Ecto neural progenitor cell (in vitro differentiated cells): ENCODE data around the gene TRUB2.
A peak's percentile ranks its signal among the peaks of the same experiment; 100 is the strongest.

ENCODE experiments used
- DNase-seq: peaks from one replicate; pipeline ENCODE4 v3.0.0-alpha.2; 2018; ENCODE audit warnings: low spot score

TRUB2 gene

DNA sequence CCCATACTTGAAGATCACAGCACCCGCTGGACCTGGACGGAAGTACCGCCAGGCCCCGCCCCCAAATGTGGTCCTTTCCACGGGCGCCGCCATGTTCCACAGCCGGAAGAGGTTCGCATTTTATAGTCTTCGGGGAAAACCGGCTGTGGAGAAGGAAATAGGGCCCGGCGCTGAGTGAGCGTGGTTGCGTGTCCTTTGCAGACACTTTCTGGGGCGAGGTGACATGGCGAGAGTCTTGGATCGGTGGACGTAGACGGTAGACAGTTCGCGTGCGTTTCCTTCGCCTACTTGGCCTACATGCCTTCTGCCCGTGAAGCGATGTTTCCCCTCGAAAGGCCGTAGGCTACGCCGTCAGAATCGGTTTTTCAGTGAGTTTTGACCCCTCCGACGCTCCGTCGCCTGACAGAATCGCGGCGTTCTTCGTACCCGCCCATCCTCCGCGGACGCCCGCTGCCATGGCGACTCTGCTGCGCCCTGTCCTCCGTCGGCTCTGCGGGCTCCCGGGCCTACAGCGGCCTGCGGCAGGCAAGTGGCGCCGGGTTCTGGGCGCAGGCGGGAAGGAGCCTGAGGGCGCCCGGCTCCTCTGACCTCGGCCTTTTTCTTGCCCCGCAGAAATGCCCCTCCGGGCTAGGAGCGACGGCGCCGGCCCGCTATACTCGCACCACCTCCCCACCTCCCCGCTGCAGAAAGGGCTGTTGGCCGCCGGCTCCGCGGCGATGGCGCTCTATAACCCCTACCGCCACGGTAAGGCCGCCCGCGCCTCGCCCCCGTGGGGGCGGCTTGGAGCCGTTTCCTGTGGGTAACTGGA, at the start of gene TRUB2, which contains the start of gene COQ4:
Gene TRUB2 (minus strand): TSS at position 44 of the 808 bp plus-strand sequence. CDS start 39 bp downstream, at position 5.
Gene COQ4 (plus strand): TSS at position 436 of the 808 bp plus-strand sequence. CDS start 20 bp downstream, at position 456.
- DNase-seq, result peak; percentile 94

DNA sequence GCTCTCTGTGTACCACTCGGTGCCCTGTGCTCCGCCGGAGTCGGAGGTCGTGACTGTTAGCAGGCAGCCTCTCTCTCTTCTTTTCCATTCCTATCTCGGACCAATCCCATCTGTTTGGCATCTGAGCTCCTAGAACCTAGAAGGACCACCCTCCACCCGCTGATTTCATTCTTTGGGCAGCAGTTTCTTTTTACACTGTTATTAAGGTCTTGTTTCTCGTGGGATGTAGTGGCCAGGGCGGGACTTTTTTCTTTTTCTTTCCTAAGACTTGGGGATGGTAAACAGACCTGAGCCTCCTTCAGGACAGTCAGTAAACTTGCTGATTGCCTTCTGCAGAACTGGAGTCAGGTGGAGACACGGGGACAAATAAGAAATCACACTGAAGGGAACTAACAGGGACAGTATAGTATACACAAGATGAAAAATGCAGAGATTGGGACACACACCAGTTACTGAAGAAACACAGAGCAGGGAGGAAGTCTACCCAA, 49.4 kb upstream of the TRUB2 start:
- DNase-seq, result no peak

GRCh38 chr9:128370752-128371629, 48.7 kb upstream of the TRUB2 start, which contains the start of gene URM1:
TSS of gene URM1 (plus strand) at chr9:128371374. CDS start at chr9:128371381, 7 bp downstream.
- peak; percentile 94 for DNase-seq

DNA sequence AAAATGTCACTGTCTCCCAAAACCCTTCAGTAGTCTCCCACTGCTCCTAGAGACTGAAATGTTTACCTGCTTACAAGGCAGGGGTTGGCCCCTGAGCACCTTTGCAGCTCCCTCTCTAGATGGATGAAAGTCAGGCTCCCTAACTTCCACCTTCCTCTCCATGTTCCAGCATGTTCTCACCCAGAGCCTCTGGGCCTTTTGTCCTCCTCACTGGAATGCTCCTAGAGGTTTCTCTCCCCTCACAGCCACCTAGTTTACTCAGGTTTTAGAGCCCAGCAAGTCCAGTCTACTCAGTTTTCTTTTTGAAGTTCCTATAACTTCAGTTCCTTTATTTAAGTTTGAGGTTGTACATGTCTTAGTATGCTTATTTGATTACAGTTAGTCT, 48.1 kb upstream of the TRUB2 start:
- no peak for DNase-seq

DNA sequence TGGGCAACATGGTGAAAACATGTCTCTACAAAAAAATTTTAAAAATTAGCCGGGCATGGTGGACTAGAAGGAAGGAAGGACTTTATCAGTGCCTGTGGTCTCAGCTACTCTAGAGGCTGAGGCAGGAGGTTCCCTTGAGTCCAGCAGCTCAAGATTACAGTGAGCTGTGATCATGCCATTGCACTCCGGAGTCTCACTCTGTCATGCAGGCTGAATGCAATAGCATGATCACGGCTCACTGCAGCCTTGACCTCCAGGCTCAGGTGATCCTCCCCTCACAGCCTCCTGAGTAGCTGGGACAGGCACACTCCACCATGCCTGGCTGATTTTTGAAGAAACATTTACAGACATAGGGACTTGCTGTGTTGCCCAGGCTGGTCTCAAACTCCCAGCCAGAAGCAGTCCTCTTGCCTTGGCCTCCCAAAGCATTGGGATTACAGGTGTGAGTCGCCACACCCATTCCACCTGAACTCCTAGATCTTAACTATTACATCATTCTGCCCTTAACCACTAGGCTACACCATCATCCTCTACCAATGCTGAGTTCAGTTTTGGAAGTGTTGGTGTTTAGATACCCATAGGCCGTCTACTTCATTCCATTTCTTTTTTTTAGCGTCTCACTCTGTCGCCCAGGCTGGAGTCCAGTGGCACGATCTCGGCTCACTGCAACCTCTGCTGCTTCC, 46.9 kb upstream of the TRUB2 start:
- no peak for DNase-seq

DNA sequence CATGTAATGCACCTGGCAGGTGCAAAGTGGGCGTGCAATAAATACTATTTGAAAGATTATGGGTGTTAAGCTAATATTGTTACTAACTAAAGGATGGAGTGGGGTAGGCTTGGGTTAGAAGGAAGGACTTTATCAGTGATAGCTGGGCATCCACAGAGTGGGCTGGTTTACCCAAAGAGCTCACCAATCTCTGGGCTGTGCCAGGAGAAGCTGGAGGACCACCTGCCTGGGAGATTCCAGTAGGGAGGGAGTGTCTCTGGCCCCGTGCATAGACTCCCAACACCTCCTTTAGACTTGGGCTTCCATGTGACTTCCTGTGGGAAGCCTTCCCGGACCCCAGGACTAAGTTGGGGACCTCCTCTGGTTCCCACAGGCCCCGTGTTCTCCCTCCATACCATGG, 43.3 kb upstream of the TRUB2 start:
- DNase-seq, result no peak

- no peak for DNase-seq
Measured at GRCh38 chr9:128362774-128363173, 40.5 kb upstream of the TRUB2 start.

DNA sequence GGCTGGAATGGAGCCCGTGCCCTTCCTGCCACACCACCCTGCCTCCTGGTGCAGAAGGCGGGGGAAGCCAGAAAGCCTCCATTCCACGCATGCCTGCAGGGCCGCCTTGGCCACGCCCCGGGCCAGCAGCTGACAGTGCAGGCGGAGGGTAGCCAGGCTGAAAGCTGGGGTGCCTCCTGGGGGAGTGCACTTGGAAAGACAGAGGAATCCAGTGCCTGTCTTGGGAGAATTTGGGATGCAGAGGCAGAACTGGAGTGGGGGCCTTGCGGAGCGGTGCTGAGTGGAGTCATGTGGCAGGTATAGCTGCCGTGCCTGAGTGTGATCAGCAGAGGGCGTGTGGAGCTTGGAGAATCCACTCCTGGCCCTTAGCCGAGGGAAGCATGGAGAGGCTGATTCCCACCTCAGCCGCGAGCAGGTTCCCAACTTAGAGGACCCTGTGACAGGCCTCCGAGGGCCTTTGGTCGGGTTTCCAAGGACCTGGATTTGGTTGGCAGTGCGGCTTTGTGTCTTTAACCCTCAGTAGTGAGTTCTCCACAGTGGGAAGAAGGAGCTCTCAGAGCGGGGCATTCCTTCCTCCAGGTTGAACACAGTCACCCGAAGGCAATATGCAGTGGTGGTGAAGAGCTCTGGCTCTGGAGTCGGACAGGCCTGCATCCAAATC, 39.9 kb upstream of the TRUB2 start:
- DNase-seq, result peak; percentile 87

GRCh38 chr9:128361296-128361985, 39.2 kb upstream of the TRUB2 start:
- DNase-seq, result no peak

DNA sequence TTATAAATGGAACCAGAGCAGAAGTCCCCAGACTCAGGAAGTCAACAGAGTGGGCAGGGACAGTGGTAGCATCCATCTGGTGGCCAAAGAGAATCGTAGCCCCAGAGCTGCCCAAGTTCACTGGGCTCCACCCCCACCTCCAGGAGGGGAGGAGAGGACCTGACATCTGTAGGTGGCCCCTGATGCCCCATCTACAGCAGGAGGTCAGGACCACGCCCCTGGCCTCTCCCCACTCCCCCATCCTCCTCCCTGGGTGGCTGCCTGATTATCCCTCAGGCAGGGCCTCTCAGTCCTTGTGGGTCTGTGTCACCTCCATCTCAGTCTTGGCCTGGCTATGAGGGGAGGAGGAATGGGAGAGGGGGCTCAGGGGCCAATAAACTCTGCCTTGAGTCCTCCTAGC, 38.6 kb upstream of the TRUB2 start:
- no peak for DNase-seq

GRCh38 chr9:128358861-128359260, 36.6 kb upstream of the TRUB2 start:
- no peak for DNase-seq

DNA sequence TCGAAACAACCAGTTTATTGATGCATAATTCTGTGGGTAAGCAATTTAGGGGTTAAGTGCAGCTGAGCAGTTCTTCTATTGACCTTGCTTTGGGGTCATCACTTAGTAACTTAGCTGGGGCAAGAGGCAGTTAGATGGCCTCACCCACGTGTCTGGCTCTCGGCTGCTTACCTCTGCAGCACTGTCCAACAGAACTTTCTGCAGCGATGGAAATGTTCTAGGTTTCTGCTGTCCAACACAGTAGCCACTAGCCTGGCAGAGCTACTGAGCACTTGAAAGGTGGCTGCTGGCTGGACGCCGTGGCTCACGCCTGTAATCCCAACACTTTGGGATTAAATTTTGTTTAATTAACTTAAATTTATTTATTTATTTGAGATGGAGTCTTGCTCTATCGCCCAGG, 35.8 kb upstream of the TRUB2 start:
- DNase-seq, result no peak

DNA sequence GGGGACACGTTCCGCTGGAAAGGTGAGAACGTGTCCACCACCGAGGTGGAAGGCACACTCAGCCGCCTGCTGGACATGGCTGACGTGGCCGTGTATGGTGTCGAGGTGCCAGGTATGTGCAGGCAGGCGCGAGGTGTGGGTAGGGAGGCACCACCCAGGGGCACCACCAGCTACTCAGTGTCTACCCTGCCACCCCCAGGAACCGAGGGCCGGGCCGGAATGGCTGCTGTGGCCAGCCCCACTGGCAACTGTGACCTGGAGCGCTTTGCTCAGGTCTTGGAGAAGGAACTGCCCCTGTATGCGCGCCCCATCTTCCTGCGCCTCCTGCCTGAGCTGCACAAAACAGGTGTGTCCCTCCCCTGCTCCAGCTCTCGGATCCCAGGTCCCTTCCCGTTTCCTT, 33.2 kb upstream of the TRUB2 start:
- DNase-seq, result no peak

GRCh38 chr9:128349772-128350171, 27.5 kb upstream of the TRUB2 start:
- DNase-seq, result no peak

GRCh38 chr9:128349125-128349524, 26.9 kb upstream of the TRUB2 start:
- no peak for DNase-seq

DNA sequence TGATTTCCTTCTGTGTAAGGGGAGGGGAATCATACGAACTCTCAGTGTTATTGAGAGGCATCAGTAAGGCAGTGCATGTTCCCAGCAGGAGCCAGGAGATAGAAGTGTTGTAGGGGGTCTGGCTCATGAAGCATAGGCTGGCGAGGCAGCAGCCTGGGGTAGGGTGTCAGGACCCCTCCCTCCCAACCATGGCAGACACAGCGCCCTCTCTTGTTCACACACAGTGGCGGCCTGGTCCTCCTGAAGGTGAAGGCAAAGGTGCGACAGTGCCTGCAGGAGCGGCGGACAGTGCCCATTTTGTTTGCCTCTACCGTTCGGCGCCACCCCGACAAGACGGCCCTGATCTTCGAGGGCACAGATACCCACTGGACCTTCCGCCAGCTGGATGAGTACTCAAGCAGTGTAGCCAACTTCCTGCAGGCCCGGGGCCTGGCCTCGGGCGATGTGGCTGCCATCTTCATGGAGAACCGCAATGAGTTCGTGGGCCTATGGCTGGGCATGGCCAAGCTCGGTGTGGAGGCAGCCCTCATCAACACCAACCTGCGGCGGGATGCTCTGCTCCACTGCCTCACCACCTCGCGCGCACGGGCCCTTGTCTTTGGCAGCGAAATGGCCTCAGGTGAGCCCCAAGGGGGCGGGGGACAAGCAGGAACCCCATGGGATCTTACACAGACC, 22.8 kb upstream of the TRUB2 start:
- no peak for DNase-seq

DNA sequence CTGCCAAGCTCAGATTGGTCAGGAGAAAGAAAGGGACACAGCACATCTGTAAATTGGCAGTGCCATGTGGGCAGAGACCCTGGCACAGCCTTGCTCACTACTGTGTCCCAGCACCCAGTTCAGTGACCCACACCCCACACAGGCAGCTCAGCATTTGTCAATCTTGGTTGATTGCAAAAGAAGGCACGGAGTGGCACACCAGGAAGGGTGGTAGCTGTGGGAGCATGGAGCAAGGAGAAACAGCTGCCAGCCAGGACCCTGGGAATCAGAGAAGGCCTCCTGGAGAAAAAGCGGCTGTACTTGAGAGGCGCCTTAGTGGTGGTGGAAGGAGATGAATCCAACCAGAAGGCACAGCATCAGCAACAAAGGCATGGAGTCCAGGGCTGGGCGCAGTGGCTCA, 21.6 kb upstream of the TRUB2 start:
- DNase-seq, result no peak

DNA sequence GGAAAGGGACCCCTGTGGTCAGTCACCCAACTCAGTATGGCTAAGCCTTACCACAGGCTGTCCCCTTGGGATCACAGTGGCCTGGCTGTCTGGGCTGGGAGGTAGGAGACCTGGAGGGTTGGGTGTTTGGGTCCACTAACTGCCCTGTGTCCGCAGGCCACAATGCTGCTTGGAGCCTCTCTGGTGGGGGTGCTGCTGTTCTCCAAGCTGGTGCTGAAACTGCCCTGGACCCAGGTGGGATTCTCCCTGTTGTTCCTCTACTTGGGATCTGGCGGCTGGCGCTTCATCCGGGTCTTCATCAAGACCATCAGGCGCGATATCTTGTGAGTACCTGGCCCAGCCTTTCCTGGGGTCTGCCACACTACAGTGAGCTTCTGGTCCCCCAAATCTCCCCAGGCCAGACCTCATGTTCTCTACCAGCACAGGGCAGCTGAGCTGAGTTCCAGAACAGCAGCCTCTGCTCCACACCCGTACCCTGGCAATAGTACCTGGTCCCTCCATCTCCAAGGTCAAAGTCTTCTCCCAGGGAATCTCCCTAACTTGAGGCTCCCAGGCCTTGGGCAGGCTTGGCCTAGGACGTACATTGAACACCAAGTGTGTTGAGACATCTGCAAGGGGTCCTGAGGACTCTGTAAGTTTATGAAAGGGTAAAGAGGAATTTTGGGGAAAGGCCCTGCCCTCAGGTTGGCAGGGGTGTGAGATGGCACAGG, 20.9 kb upstream of the TRUB2 start:
- no peak for DNase-seq

DNA sequence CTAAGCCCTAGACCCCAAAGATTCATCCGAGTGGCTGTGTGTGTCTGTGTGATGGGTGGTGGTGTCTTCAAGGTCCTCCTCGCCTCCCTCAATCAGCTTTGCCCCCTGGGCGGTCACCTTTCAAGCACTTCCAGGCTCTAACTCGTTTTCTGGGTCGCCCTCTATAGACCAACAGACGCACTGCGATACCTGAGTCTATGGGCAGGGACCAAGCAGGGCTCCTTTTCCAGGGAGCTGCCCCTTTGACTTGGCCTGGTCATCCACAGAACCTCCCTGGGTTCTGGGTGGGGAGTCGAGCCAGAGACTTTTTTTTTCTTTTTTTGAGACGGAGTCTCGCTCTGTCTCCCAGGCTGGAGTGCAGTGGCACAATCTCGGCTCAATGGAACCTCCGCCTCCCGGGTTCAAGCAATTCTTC, 19.2 kb upstream of the TRUB2 start:
- DNase-seq, result peak; percentile 75
